ENCODE measurements around the gene MTRR. TPM values are rescaled to one million over a fixed set of nuclear protein-coding genes. Genes with fewer than 3 reads are reported as not detected.

MTRR gene
- 100 to 1,000 TPM in 1 of 2 experiments, 10 to 100 TPM in 1; 97.1 to 107 TPM for total RNA-seq
- 100 to 1,000 TPM in 1 of 2 donors, 10 to 100 TPM in 1; 50.9 to 117 TPM for polyA plus RNA-seq

GRCh38 chr5:7868773-7869473 is at the start of gene MTRR, which contains the start of gene FASTKD3:
Gene MTRR, plus strand, starts transcription at chr5:7869148. Its CDS starts 1,647 bp downstream, at chr5:7870795.
Gene FASTKD3, minus strand, starts transcription at chr5:7869031. Its CDS starts 948 bp downstream, at chr5:7868083.
- POLR2A ChIA-PET (ENCODE audit: partially characterized antibody) = interaction anchor here (0.6 to 3.1 kb wide), 12 partner anchors 9 to 1491 kb away, joined by 3 to 30 read pairs (median 6); partner anchors contain the start of genes CFAP90, MED10, NSUN2 and SRD5A1
- Histone ChIP-seq H3K27ac (ENCODE audit: low read depth, low read length) (peak within 1 kb of the TSS; percentile 84), H3K36me3 (ENCODE audit: insufficient read depth, low read length) (peaks cover 10% of the 10 kb centered on the region), H3K9me3 (ENCODE audit: control insufficient read depth in 1 of 2, low read length in 2 of 2) (no peaks in the 10 kb centered on the region), H3K4me3 (ENCODE audit: low read length in 2 of 2) (peak within 1 kb of the TSS; percentile 62 to 77), H3K27me3 (ENCODE audit: insufficient read depth, low read length) (no peaks in the 10 kb centered on the region), H3K4me1 (ENCODE audit: insufficient read depth, low read length) (peaks cover 66% of the 10 kb centered on the region)
- peaks cover 16 to 43% of the 10 kb centered on the region in 2 donors for H3K36me3 Mint-ChIP-seq
- H3K4me3 Mint-ChIP-seq = peak within 1 kb of the TSS; percentile 95 to 99 (median 97)
- H3K9me3 Mint-ChIP-seq = peaks cover 0 to 2% (median 0%) of the 10 kb centered on the region in 8 donors
- H3K27ac Mint-ChIP-seq = peak within 1 kb of the TSS; percentile 90 to 98 (median 96)
- H3K27me3 Mint-ChIP-seq = no peaks in the 10 kb centered on the region
- peak; percentile 87 to 91 (median 89) for DNase-seq
- intact Hi-C loops (cut with micrococcal nuclease) = loop anchor here (1.0 to 5.0 kb wide), 4 partner anchors 11 to 1236 kb away; partner anchors contain the start of genes NSUN2, SRD5A1 and TENT4A
- peaks cover 53 to 85% (median 76%) of the 10 kb centered on the region in 4 donors for H3K4me1 Mint-ChIP-seq
- CTCF ChIA-PET (ENCODE audit: partially characterized antibody) = interaction anchor here (1.7 to 3.9 kb wide), 4 partner anchors 9 to 18 kb away, joined by 4 to 25 read pairs (median 16); no protein-coding TSS in a partner anchor

GRCh38 chr5:7822449-7822848 is 46.5 kb upstream of the MTRR start:
- H3K9me3 Mint-ChIP-seq = no peaks in the 10 kb centered on the region
- peaks cover 0 to 4% (median 0%) of the 10 kb centered on the region in 4 donors for H3K4me1 Mint-ChIP-seq
- H3K36me3 ChIP-seq (ENCODE audit: insufficient read depth, low read length) = no peaks in the 10 kb centered on the region
- H3K27ac ChIP-seq (ENCODE audit: low read depth, low read length) = no peak overlapping the region
- CTCF ChIA-PET (ENCODE audit: partially characterized antibody) = interaction anchor here (1.0 to 1.2 kb wide), 2 partner anchors 11 to 35 kb away, joined by 3 read pairs; no protein-coding TSS in a partner anchor
- POLR2A ChIA-PET (ENCODE audit: partially characterized antibody) = no interaction called here
- H3K9me3 ChIP-seq (ENCODE audit: control insufficient read depth in 1 of 2, low read length in 2 of 2) = no peaks in the 10 kb centered on the region
- intact Hi-C loops (cut with micrococcal nuclease) = no loop called here
- H3K4me3 ChIP-seq (ENCODE audit: low read length in 2 of 2) = no peak overlapping the region
- no peaks in the 10 kb centered on the region for H3K36me3 Mint-ChIP-seq
- no peak for DNase-seq
- H3K4me3 Mint-ChIP-seq = no peak overlapping the region
- no peaks in the 10 kb centered on the region for H3K4me1 ChIP-seq (ENCODE audit: insufficient read depth, low read length)
- no peaks in the 10 kb centered on the region for H3K27me3 ChIP-seq (ENCODE audit: insufficient read depth, low read length)
- H3K27me3 Mint-ChIP-seq = peaks cover 20 to 28% of the 10 kb centered on the region in 2 donors
- no peak overlapping the region for H3K27ac Mint-ChIP-seq

GRCh38 chr5:7823594-7823993 is 45.4 kb upstream of the MTRR start:
- no peaks in the 10 kb centered on the region for H3K9me3 ChIP-seq (ENCODE audit: control insufficient read depth in 1 of 2, low read length in 2 of 2)
- Mint-ChIP-seq H3K36me3 (no peaks in the 10 kb centered on the region), H3K9me3 (no peaks in the 10 kb centered on the region), H3K27ac (no peak overlapping the region), H3K4me1 (peaks cover 0 to 4% (median 0%) of the 10 kb centered on the region in 4 donors), H3K4me3 (no peak overlapping the region), H3K27me3 (peaks cover 20 to 34% of the 10 kb centered on the region in 2 donors)
- H3K4me1 ChIP-seq (ENCODE audit: insufficient read depth, low read length) = no peaks in the 10 kb centered on the region
- no peak for DNase-seq
- H3K4me3 ChIP-seq (ENCODE audit: low read length in 2 of 2) = no peak overlapping the region
- CTCF ChIA-PET (ENCODE audit: partially characterized antibody) = interaction anchor here (1.2 kb wide), 1 partner anchor 8 kb away, joined by 4 read pairs; no protein-coding TSS in a partner anchor
- intact Hi-C loops (cut with micrococcal nuclease) = no loop called here
- POLR2A ChIA-PET (ENCODE audit: partially characterized antibody) = no interaction called here
- no peaks in the 10 kb centered on the region for H3K36me3 ChIP-seq (ENCODE audit: insufficient read depth, low read length)
- H3K27ac ChIP-seq (ENCODE audit: low read depth, low read length) = no peak overlapping the region
- no peaks in the 10 kb centered on the region for H3K27me3 ChIP-seq (ENCODE audit: insufficient read depth, low read length)

GRCh38 chr5:7824995-7825394 is 44.0 kb upstream of the MTRR start:
- ChIA-PET POLR2A (ENCODE audit: partially characterized antibody) (no interaction called here), CTCF (ENCODE audit: partially characterized antibody) (interaction anchor here (1.6 kb wide), 1 partner anchor 8 kb away, joined by 5 read pairs; no protein-coding TSS in a partner anchor)
- Histone ChIP-seq H3K9me3 (ENCODE audit: control insufficient read depth in 1 of 2, low read length in 2 of 2) (no peaks in the 10 kb centered on the region), H3K36me3 (ENCODE audit: insufficient read depth, low read length) (no peaks in the 10 kb centered on the region), H3K4me1 (ENCODE audit: insufficient read depth, low read length) (no peaks in the 10 kb centered on the region), H3K4me3 (ENCODE audit: low read length in 2 of 2) (no peak overlapping the region), H3K27ac (ENCODE audit: low read depth, low read length) (no peak overlapping the region), H3K27me3 (ENCODE audit: insufficient read depth, low read length) (no peaks in the 10 kb centered on the region)
- H3K27me3 Mint-ChIP-seq = peaks cover 16 to 31% of the 10 kb centered on the region in 2 donors
- H3K4me1 Mint-ChIP-seq = peaks cover 0 to 4% (median 0%) of the 10 kb centered on the region in 4 donors
- intact Hi-C loops (cut with micrococcal nuclease) = no loop called here
- no peaks in the 10 kb centered on the region for H3K36me3 Mint-ChIP-seq
- H3K9me3 Mint-ChIP-seq = no peaks in the 10 kb centered on the region
- no peak overlapping the region for H3K4me3 Mint-ChIP-seq
- no peak overlapping the region for H3K27ac Mint-ChIP-seq
- DNase-seq = no peak

GRCh38 chr5:7825630-7826029 is 43.3 kb upstream of the MTRR start:
- Histone ChIP-seq H3K36me3 (ENCODE audit: insufficient read depth, low read length) (no peaks in the 10 kb centered on the region), H3K27ac (ENCODE audit: low read depth, low read length) (no peak overlapping the region), H3K4me1 (ENCODE audit: insufficient read depth, low read length) (no peaks in the 10 kb centered on the region), H3K27me3 (ENCODE audit: insufficient read depth, low read length) (no peaks in the 10 kb centered on the region), H3K9me3 (ENCODE audit: control insufficient read depth in 1 of 2, low read length in 2 of 2) (no peaks in the 10 kb centered on the region), H3K4me3 (ENCODE audit: low read length in 2 of 2) (no peak overlapping the region)
- DNase-seq = no peak
- POLR2A ChIA-PET (ENCODE audit: partially characterized antibody) = no interaction called here
- H3K4me1 Mint-ChIP-seq = peaks cover 0 to 4% (median 0%) of the 10 kb centered on the region in 4 donors
- intact Hi-C loops (cut with micrococcal nuclease) = no loop called here
- H3K36me3 Mint-ChIP-seq = no peaks in the 10 kb centered on the region
- peaks cover 16 to 31% of the 10 kb centered on the region in 2 donors for H3K27me3 Mint-ChIP-seq
- CTCF ChIA-PET (ENCODE audit: partially characterized antibody) = interaction anchor here (1.6 kb wide), 1 partner anchor 8 kb away, joined by 5 read pairs; no protein-coding TSS in a partner anchor
- no peaks in the 10 kb centered on the region for H3K9me3 Mint-ChIP-seq
- H3K4me3 Mint-ChIP-seq = no peak overlapping the region
- no peak overlapping the region for H3K27ac Mint-ChIP-seq

GRCh38 chr5:7827610-7828009 is 41.3 kb upstream of the MTRR start:
- POLR2A ChIA-PET (ENCODE audit: partially characterized antibody) = no interaction called here

GRCh38 chr5:7828269-7828668 is 40.7 kb upstream of the MTRR start:
- Histone ChIP-seq H3K4me3 (ENCODE audit: low read length in 2 of 2) (no peak overlapping the region), H3K27ac (ENCODE audit: low read depth, low read length) (no peak overlapping the region), H3K9me3 (ENCODE audit: control insufficient read depth in 1 of 2, low read length in 2 of 2) (no peaks in the 10 kb centered on the region), H3K27me3 (ENCODE audit: insufficient read depth, low read length) (peaks cover 8% of the 10 kb centered on the region), H3K36me3 (ENCODE audit: insufficient read depth, low read length) (no peaks in the 10 kb centered on the region), H3K4me1 (ENCODE audit: insufficient read depth, low read length) (no peaks in the 10 kb centered on the region)
- H3K27ac Mint-ChIP-seq = no peak overlapping the region
- H3K27me3 Mint-ChIP-seq = peaks cover 11 to 15% of the 10 kb centered on the region in 2 donors
- H3K9me3 Mint-ChIP-seq = no peaks in the 10 kb centered on the region
- ChIA-PET POLR2A (ENCODE audit: partially characterized antibody) (no interaction called here), CTCF (ENCODE audit: partially characterized antibody) (interaction anchor here (1.2 kb wide), 1 partner anchor 11 kb away, joined by 3 read pairs; no protein-coding TSS in a partner anchor)
- no peaks in the 10 kb centered on the region for H3K4me1 Mint-ChIP-seq
- H3K36me3 Mint-ChIP-seq = no peaks in the 10 kb centered on the region
- no peak overlapping the region for H3K4me3 Mint-ChIP-seq
- DNase-seq = no peak
- intact Hi-C loops (cut with micrococcal nuclease) = no loop called here

More at GRCh38 chr5:7827610-7828009, 41.3 kb upstream of the MTRR start:
- DNase-seq = no peak
- Histone ChIP-seq H3K36me3 (ENCODE audit: insufficient read depth, low read length) (no peaks in the 10 kb centered on the region), H3K4me1 (ENCODE audit: insufficient read depth, low read length) (no peaks in the 10 kb centered on the region), H3K27ac (ENCODE audit: low read depth, low read length) (no peak overlapping the region), H3K9me3 (ENCODE audit: control insufficient read depth in 1 of 2, low read length in 2 of 2) (no peaks in the 10 kb centered on the region), H3K4me3 (ENCODE audit: low read length in 2 of 2) (no peak overlapping the region), H3K27me3 (ENCODE audit: insufficient read depth, low read length) (peaks cover 8% of the 10 kb centered on the region)
- Mint-ChIP-seq H3K9me3 (no peaks in the 10 kb centered on the region), H3K27ac (no peak overlapping the region), H3K36me3 (no peaks in the 10 kb centered on the region), H3K4me1 (no peaks in the 10 kb centered on the region), H3K4me3 (no peak overlapping the region), H3K27me3 (peaks cover 13 to 22% of the 10 kb centered on the region in 2 donors)
- CTCF ChIA-PET (ENCODE audit: partially characterized antibody) = interaction anchor here (1.2 kb wide), 1 partner anchor 11 kb away, joined by 3 read pairs; no protein-coding TSS in a partner anchor
- intact Hi-C loops (cut with micrococcal nuclease) = no loop called here

Measured in CD4-positive, alpha-beta memory T cell (primary cell).